MM.1S (cell line): ENCODE results near the gene MAP4K3.

Experiments used
- DNase-seq: peaks from one replicate; pipeline ENCODE4 v3.0.0-alpha.2; 2015
- H2AFZ ChIP-seq: fragments of 300-600 bp; sonication (generic); 2 replicates; pipeline ENCODE4 v1.6.0; 2016; ENCODE audit warnings: antibody characterized with exemption, low read length
- H3F3A ChIP-seq: fragments of 300-600 bp; sonication (generic); 2 replicates; pipeline ENCODE4 v1.6.1; 2016; ENCODE audit warnings: mild to moderate bottlenecking, antibody characterized with exemption, low read length, moderate library complexity, mixed read lengths; ENCODE audit not compliant: insufficient read depth
- H3K27ac ChIP-seq: fragments of 300-600 bp; sonication (generic); 2 replicates; pipeline ENCODE4 v1.5.1; 2016; ENCODE audit warnings: mild to moderate bottlenecking, low read length
- H3K27me3 ChIP-seq: fragments of 300-600 bp; sonication (generic); replicated peaks from 2 replicates; pipeline ENCODE4 v1.6.0; 2016; ENCODE audit warnings: low read length; ENCODE audit not compliant: insufficient read depth
- H3K36me3 ChIP-seq: fragments of 300-600 bp; sonication (generic); replicated peaks from 2 replicates; pipeline ENCODE4 v1.6.1; 2016; ENCODE audit warnings: mild to moderate bottlenecking, low read length, mixed read lengths; ENCODE audit not compliant: insufficient read depth
- H3K4me1 ChIP-seq: fragments of 300-600 bp; sonication (generic); 2 replicates; pipeline ENCODE4 v1.6.1; 2016; ENCODE audit warnings: low read length, mixed read lengths
- H3K4me2 ChIP-seq: fragments of 300-600 bp; sonication (generic); 2 replicates; pipeline ENCODE4 v1.6.0; 2016; ENCODE audit warnings: low read depth, low read length
- H3K4me3 ChIP-seq: fragments of 300-600 bp; sonication (generic); 2 replicates; pipeline ENCODE4 v1.5.1; 2016; ENCODE audit warnings: low read length, mixed read lengths
- H3K79me2 ChIP-seq: fragments of 300-600 bp; sonication (generic); 2 replicates; pipeline ENCODE4 v1.6.1; 2016; ENCODE audit warnings: mixed run types, low read length, mixed read lengths
- H3K9ac ChIP-seq: fragments of 300-600 bp; sonication (generic); 2 replicates; pipeline ENCODE4 v1.6.1; 2016; ENCODE audit warnings: low read length, mixed read lengths
- H3K9me2 ChIP-seq: fragments of 300-600 bp; sonication (generic); replicated peaks from 2 replicates; pipeline ENCODE4 v1.6.1; 2016; ENCODE audit warnings: mild to moderate bottlenecking, low read length, mixed read lengths; ENCODE audit not compliant: insufficient read depth
- H3K9me3 ChIP-seq: fragments of 300-600 bp; sonication (generic); replicated peaks from 2 replicates; pipeline ENCODE4 v1.6.1; 2016; ENCODE audit warnings: mild to moderate bottlenecking, low read length, mixed read lengths; ENCODE audit not compliant: insufficient read depth
- H4K20me1 ChIP-seq: fragments of 300-600 bp; sonication (generic); 2 replicates; pipeline ENCODE4 v1.6.1; 2016; ENCODE audit warnings: mild to moderate bottlenecking, low read length, moderate library complexity, mixed read lengths; ENCODE audit not compliant: insufficient read depth
- CTCF ChIP-seq: fragments of 300-600 bp; sonication (generic); IDR thresholded peaks from 2 replicates; pipeline ENCODE4 v1.5.1; 2016; ENCODE audit warnings: antibody characterized with exemption, low read length, mixed read lengths
- EZH2 ChIP-seq: fragments of 300-600 bp; sonication (generic); optimal IDR thresholded peaks from 2 replicates; pipeline ENCODE3; 2017; ENCODE audit warnings: low read depth, mild to moderate bottlenecking, antibody characterized with exemption, low read length, mixed read lengths
- EZH2phosphoT487 ChIP-seq: fragments of 300-600 bp; sonication (generic); IDR thresholded peaks from 2 replicates; pipeline ENCODE4 v1.6.1; 2018; ENCODE audit warnings: antibody characterized with exemption, low read length

MAP4K3 gene

GRCh38 chr2:39264733-39265132 lies 172.4 kb downstream of the MAP4K3 start:
- Histone ChIP-seq H3K36me3 (no peaks in the 10 kb centered on the region), H3K9me2 (no peaks in the 10 kb centered on the region), H3K4me3 (peak overlapping the region; percentile 36), H3K79me2 (no peaks in the 10 kb centered on the region), H3K4me2 (peak overlapping the region; percentile 78), H4K20me1 (no peaks in the 10 kb centered on the region), H3K9ac (peak overlapping the region; percentile 22; the same call in 1 of the 2 replicates), H3F3A (peaks cover 24% of the 10 kb centered on the region), H3K9me3 (no peaks in the 10 kb centered on the region), H3K4me1 (peaks cover 32% of the 10 kb centered on the region), H2AFZ (peak overlapping the region; percentile 40; the same call in 1 of the 2 replicates), H3K27me3 (no peaks in the 10 kb centered on the region), H3K27ac (peak overlapping the region; percentile 70)
- TF ChIP-seq EZH2 (no peak), CTCF (no peak), EZH2phosphoT487 (no peak)
- DNase-seq = peak; percentile 52

GRCh38 chr2:39260087-39260486 lies 177.0 kb downstream of the MAP4K3 start:
- no peak for TF ChIP-seq EZH2phosphoT487
- Histone ChIP-seq H3K36me3 (no peaks in the 10 kb centered on the region), H3K27ac (no peak overlapping the region), H3K4me3 (no peak overlapping the region), H2AFZ (no peak overlapping the region), H3K9me2 (no peaks in the 10 kb centered on the region), H3K79me2 (no peaks in the 10 kb centered on the region), H3K27me3 (no peaks in the 10 kb centered on the region), H3K4me1 (peaks cover 12% of the 10 kb centered on the region), H3K9me3 (no peaks in the 10 kb centered on the region), H3F3A (peaks cover 8% of the 10 kb centered on the region), H3K9ac (no peak overlapping the region), H3K4me2 (no peak overlapping the region), H4K20me1 (no peaks in the 10 kb centered on the region)
- DNase-seq = no peak

- Histone ChIP-seq H4K20me1 (no peaks in the 10 kb centered on the region), H2AFZ (no peak overlapping the region), H3K4me1 (no peaks in the 10 kb centered on the region), H3K27me3 (no peaks in the 10 kb centered on the region), H3F3A (no peaks in the 10 kb centered on the region), H3K9ac (no peak overlapping the region), H3K79me2 (no peaks in the 10 kb centered on the region), H3K9me3 (no peaks in the 10 kb centered on the region), H3K4me2 (no peak overlapping the region), H3K4me3 (no peak overlapping the region), H3K9me2 (no peaks in the 10 kb centered on the region), H3K36me3 (no peaks in the 10 kb centered on the region), H3K27ac (no peak overlapping the region)
- no peak for DNase-seq
- TF ChIP-seq EZH2 = no peak
- no peak for TF ChIP-seq EZH2phosphoT487
- no peak for TF ChIP-seq CTCF
Observed at GRCh38 chr2:39256040-39256439, 181.0 kb downstream of the MAP4K3 start.

- Histone ChIP-seq H4K20me1 (no peaks in the 10 kb centered on the region), H3K4me1 (no peaks in the 10 kb centered on the region), H3F3A (no peaks in the 10 kb centered on the region), H3K36me3 (no peaks in the 10 kb centered on the region), H3K9ac (no peak overlapping the region), H2AFZ (no peak overlapping the region), H3K4me2 (no peak overlapping the region), H3K79me2 (no peaks in the 10 kb centered on the region), H3K4me3 (no peak overlapping the region), H3K9me3 (no peaks in the 10 kb centered on the region), H3K9me2 (no peaks in the 10 kb centered on the region), H3K27me3 (no peaks in the 10 kb centered on the region), H3K27ac (no peak overlapping the region)
- TF ChIP-seq EZH2phosphoT487 (no peak), CTCF (no peak), EZH2 (no peak)
- DNase-seq = no peak
Observed at GRCh38 chr2:39252888-39253518, 184.1 kb downstream of the MAP4K3 start.
